ENCODE data around the gene PDE4D. TPM values are rescaled to one million over a fixed set of nuclear protein-coding genes. Genes with fewer than 3 reads are reported as not detected.

PDE4D gene
- total RNA-seq, 1 experiment from 2014 or later = 2.1 TPM

DNA sequence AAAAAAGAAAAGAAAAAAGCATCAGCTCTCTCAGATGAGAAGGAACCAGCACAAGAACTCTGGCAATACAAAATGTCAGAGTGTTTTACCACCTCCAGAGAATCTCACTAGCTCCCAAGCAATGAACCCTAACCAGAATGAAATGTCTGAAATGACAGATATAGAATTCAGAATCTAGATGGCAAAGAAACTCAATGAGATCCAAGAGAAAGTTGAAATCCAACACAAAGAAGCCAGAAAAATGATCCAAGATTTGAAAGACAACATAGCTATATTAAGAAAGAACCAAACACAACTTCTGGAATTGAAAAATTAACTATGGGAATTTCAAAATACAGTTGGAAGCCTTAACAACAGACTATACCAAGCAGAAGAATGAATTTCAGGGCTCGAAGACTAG, 396.3 kb downstream of the PDE4D start:
- Histone ChIP-seq H3K27me3 (ENCODE audit: insufficient read depth, low read length) (no peaks in the 10 kb centered on the region), H3K23ac (ENCODE audit: insufficient read length, low read depth, low read length) (no peak overlapping the region), H3K4me1 (ENCODE audit: insufficient read depth, low read length) (no peaks in the 10 kb centered on the region), H2BK5ac (ENCODE audit: insufficient read length, low read length) (no peak overlapping the region), H3K14ac (ENCODE audit: insufficient read depth, low read length) (no peak overlapping the region), H4K8ac (replicated peaks; ENCODE audit: insufficient read length, low read depth, low read length) (no peak overlapping the region), H2BK20ac (ENCODE audit: low read depth, low read length, poor library complexity, severe bottlenecking) (no peak overlapping the region), H3K56ac (ENCODE audit: insufficient read length, low read depth, low read length) (no peak overlapping the region), H3K79me2 (ENCODE audit: insufficient read depth, low read length) (no peaks in the 10 kb centered on the region), H4K20me1 (ENCODE audit: control insufficient read depth, insufficient read depth, insufficient read length) (no peaks in the 10 kb centered on the region), H2BK15ac (ENCODE audit: low read depth, low read length) (no peak overlapping the region), H2AK5ac (ENCODE audit: insufficient read length, low read length) (no peak overlapping the region), H2BK12ac (ENCODE audit: insufficient read length, low read depth, low read length) (no peak overlapping the region), H4K91ac (ENCODE audit: insufficient read length, low read depth, low read length) (no peak overlapping the region), H2BK120ac (ENCODE audit: low read depth, low read length, poor library complexity, severe bottlenecking) (no peak overlapping the region), H3K27ac (ENCODE audit: insufficient read length, low read depth, low read length) (no peak overlapping the region), H4K5ac (ENCODE audit: insufficient read length, low read depth, low read length) (no peak overlapping the region), H3K79me1 (ENCODE audit: insufficient read depth, low read depth, low read length, poor library complexity, severe bottlenecking) (no peaks in the 10 kb centered on the region), H3K9ac (ENCODE audit: extremely low read depth, insufficient read length, low read length) (no peak overlapping the region), H2AFZ (ENCODE audit: low read length) (no peak overlapping the region), H3K23me2 (ENCODE audit: insufficient read length, low read depth, low read length, poor library complexity, severe bottlenecking) (no peaks in the 10 kb centered on the region), H3K4ac (ENCODE audit: low read depth, low read length) (no peak overlapping the region), H3T11ph (ENCODE audit: low read length) (no peak overlapping the region), H3K18ac (ENCODE audit: insufficient read length, low read depth, low read length) (no peak overlapping the region), H3K4me2 (ENCODE audit: insufficient read depth, insufficient read length, low read length) (no peak overlapping the region), H3K9me3 (ENCODE audit: control insufficient read depth, low read depth, low read length) (no peaks in the 10 kb centered on the region)
- WGBS (ENCODE audit: extremely low coverage, insufficient read length, low lambda C conversion rate) = no CpG with 5 or more reads among the region's 1 CpG
- peak overlapping the region in 1 of 3 experiments; percentile 12; a peak in 2 of 7 replicates for H3K27ac Mint-ChIP-seq
- H3K4me3 Mint-ChIP-seq = no peak overlapping the region
- no peak for DNase-seq
- peaks cover 3 to 5% of the 10 kb centered on the region in 2 experiments; a peak in 2 of 5 replicates for H3K9me3 Mint-ChIP-seq
- TF ChIP-seq, protein P1, sequence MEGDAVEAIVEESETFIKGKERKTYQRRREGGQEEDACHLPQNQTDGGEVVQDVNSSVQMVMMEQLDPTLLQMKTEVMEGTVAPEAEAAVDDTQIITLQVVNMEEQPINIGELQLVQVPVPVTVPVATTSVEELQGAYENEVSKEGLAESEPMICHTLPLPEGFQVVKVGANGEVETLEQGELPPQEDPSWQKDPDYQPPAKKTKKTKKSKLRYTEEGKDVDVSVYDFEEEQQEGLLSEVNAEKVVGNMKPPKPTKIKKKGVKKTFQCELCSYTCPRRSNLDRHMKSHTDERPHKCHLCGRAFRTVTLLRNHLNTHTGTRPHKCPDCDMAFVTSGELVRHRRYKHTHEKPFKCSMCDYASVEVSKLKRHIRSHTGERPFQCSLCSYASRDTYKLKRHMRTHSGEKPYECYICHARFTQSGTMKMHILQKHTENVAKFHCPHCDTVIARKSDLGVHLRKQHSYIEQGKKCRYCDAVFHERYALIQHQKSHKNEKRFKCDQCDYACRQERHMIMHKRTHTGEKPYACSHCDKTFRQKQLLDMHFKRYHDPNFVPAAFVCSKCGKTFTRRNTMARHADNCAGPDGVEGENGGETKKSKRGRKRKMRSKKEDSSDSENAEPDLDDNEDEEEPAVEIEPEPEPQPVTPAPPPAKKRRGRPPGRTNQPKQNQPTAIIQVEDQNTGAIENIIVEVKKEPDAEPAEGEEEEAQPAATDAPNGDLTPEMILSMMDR (conservative IDR thresholded peaks at IDR 0.05) = no peak
- H3K36me3 Mint-ChIP-seq (ENCODE audit: insufficient read depth in 1 of 3, low read depth in 3 of 3) = peaks cover 0 to 2% (median 0%) of the 10 kb centered on the region in 3 experiments; a peak in 2 of 7 replicates
- peaks cover 2 to 3% of the 10 kb centered on the region in 2 experiments; a peak in 2 of 4 replicates for H3K4me1 Mint-ChIP-seq
- no peaks in the 10 kb centered on the region for H3K27me3 Mint-ChIP-seq (ENCODE audit: low read depth)
